Pancreas (tissue), 10 donors: ENCODE data around the gene ARHGAP10. TPM values are rescaled to one million over a fixed set of nuclear protein-coding genes. Genes with fewer than 3 reads are reported as not detected.

ENCODE experiments used
- ATAC-seq, 4 donors: fragments of 200-7000 bp; cut with Tn5 transposase; one replicate each; pipeline versions ENCODE4 v1.8.0 to v1.9.1; 2020; ENCODE audit warnings: mild to moderate bottlenecking in 4 of 4, moderate library complexity in 4 of 4
- DNase-seq, 6 donors: peaks; one replicate each; pipeline ENCODE4 v3.0.0-alpha.2; 2020
- FAIRE-seq: peaks from 2 replicates; lab custom pipeline; 2012; peaks lifted over from hg19 to GRCh38; lab: Jason Lieb, UNC
- H3K27ac ChIP-seq, 4 donors: fragments of 200-600 bp; sonication (generic); 1 replicate in 3 of 4; 2 replicates in 1 of 4; pipeline versions ENCODE4 v1.5.0 to v1.8.0; 2020
- H3K27me3 ChIP-seq, 4 donors: fragments of 200-600 bp; one replicate each; pipeline ENCODE4 v1.8.0; 2021
- H3K36me3 ChIP-seq, 3 donors: fragments of 200-600 bp; sonication (generic) in 1 of 3; one replicate each; pipeline versions ENCODE4 v1.5.0 to v1.8.0; 2020 to 2021
- H3K4me1 ChIP-seq, 3 donors: fragments of 200-600 bp; one replicate each; pipeline ENCODE4 v1.8.0; 2021
- H3K4me3 ChIP-seq, 4 donors: fragments of 200-600 bp; sonication (generic) in 2 of 4; one replicate each; pipeline versions ENCODE4 v1.5.0 to v1.8.0; 2020 to 2021
- H3K9me3 ChIP-seq, 4 donors: fragments of 200-600 bp; one replicate each; pipeline ENCODE4 v1.8.0; 2021
- WGBS, 2 donors: extraction: QIAGEN DNeasy Blood & Tissue Kit; methylation state at CpG; one replicate each; pipeline ENCODE4 v1.1.7; 2013; 5-methylcytosine and 5-hydroxymethylcytosine counted together
- intact Hi-C, 3 donors: fragments of 100-400 bp; cut with DNase I; formaldehyde crosslinking; loops; one replicate each; pipeline versions ENCODE4 v1.11.1 to v1.14.2; 2022
- polyA plus RNA-seq, 2 donors: library from polyadenylated mRNA; stranded (reverse); fragments of 200-250 nt; gene quantifications; one replicate each; pipeline ENCODE4 v1.2.3, GENCODE V29; 2013
- total RNA-seq, 6 donors: library from RNA; stranded (reverse); fragmentation: NEBNext Ultra II Directional in 4 of 6; extraction: Animal tissue kit (Norgen Biotek cat#: 25700) in 4 of 6; gene quantifications; one replicate each; pipeline versions ENCODE4 v1.2.1 to v1.2.4, GENCODE V29; 2021 to 2023
- TF ChIP-seq, protein P1 (sequence below), 4 donors: fragments of 200-600 bp; sonication (generic) in 3 of 4; IDR thresholded peaks; one replicate each; pipeline versions ENCODE4 v1.5.0 to v1.8.0; 2021; ENCODE audit warnings: antibody characterized with exemption in 4 of 4
- donor health status: healthy with polysubstance abuse.
- donor health status: DM: no; HTN: no; CAD: no; lungs with moderate emphysema.
- donor health status: DM: no; HTN: no; CAD: no.
- donor health status: control.
- donor health status: control.
- donor health status: Bipolar disorder and iron deficiency.
- donor health status: DM: yes; HTN: yes; CAD: no.
- donor health status: DM: no; HTN: no; CAD: no.
- donor health status: DM: no; HTN: no; CAD: no.
- donor health status: DM: yes; HTN: yes; CAD: no.

The ARHGAP10 gene
- total and polyA plus RNA-seq, 8 donors = 6.3 to 14.8 (median 8.7) TPM

DNA sequence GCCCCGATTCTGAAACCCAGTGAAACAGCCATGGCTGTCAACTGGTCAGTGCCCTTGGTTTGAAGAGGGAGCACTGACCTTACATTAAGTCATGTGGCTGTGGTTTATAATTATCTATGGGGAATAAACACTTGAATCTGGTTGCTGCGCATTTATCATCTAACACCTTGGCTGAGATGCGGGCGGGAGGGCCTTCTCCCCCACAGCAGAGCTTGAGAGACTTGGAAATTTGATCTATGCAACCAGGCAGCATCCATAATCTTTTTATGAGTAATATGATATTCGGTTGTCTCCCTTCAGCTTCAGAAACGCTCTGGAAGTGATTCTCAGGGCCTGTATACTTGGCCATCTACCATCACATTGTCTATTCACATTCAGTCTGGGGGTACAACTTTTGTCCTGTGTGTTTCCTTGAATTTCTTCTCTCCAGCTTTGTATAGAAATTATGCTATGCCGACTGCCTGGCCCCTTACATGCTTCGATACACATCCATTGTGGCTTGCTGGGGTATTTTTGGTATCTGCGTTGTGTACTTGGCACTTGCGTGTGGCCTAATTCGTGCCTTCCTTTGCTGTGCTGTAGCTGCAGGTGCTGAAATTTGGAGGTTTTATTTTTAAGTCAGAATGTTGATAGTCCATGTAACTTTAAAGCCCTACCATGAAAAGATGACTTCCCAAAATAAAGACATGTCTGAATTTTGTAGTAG is 321.6 kb downstream of the ARHGAP10 start:
- no peaks in the 10 kb centered on the region for H3K9me3 ChIP-seq
- no peaks in the 10 kb centered on the region for H3K27me3 ChIP-seq
- DNase-seq (no peak), FAIRE-seq (no peak), ATAC-seq (no peak)
- H3K4me3 ChIP-seq = no peak overlapping the region
- H3K4me1 ChIP-seq = peaks cover 0 to 12% (median 3%) of the 10 kb centered on the region in 3 donors
- H3K27ac ChIP-seq = peak overlapping the region in 1 of 4 donors; percentile 28
- intact Hi-C loops = no loop called here
- H3K36me3 ChIP-seq = no peaks in the 10 kb centered on the region
- 95% methylated on average over 11 of the region's 11 CpGs for WGBS, 2 donors
- TF ChIP-seq, protein P1, sequence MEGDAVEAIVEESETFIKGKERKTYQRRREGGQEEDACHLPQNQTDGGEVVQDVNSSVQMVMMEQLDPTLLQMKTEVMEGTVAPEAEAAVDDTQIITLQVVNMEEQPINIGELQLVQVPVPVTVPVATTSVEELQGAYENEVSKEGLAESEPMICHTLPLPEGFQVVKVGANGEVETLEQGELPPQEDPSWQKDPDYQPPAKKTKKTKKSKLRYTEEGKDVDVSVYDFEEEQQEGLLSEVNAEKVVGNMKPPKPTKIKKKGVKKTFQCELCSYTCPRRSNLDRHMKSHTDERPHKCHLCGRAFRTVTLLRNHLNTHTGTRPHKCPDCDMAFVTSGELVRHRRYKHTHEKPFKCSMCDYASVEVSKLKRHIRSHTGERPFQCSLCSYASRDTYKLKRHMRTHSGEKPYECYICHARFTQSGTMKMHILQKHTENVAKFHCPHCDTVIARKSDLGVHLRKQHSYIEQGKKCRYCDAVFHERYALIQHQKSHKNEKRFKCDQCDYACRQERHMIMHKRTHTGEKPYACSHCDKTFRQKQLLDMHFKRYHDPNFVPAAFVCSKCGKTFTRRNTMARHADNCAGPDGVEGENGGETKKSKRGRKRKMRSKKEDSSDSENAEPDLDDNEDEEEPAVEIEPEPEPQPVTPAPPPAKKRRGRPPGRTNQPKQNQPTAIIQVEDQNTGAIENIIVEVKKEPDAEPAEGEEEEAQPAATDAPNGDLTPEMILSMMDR (IDR thresholded peaks at IDR 0.05) = no peak

DNA sequence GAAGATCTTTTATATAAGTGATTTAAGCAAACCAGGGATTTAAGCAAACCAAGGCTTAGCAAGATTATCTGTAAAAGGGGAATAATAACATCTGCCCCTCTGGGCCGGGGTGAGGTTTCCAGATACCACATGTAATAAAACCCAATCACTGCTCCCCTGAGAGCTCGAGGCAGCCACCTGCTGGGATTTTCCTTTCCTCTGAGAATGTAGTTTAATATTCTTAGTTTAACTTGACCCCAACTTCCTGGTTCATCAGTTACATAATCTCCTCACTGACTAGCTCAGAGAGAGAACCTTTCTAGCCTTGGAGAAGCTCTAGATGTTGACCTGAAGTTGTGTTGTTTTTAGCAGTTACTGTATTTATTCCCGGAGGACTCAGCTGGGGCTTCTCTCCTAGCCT is 322.4 kb downstream of the ARHGAP10 start:
- DNase-seq = no peak
- WGBS, 2 donors = 31 to 37% methylated on average over 3 of the region's 3 CpGs

DNA sequence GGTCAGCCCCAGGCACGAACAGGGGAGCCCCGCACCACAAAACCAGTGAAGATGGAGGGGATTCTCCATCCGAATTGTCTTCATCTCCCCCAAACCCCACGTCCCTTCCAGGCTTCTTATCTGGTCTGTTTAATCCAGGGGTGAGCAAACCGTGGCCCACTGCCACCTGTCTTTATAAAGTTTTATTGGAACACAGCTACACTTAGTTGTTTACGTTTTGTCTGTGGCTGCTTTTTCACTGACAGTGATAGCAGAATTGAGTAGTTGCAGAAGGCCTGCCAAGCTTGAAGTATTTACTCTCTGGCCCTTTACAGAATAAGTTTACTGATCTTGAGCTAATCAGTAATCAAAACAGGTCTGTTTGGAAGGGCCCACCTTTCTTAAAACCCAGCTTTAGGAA is 324.0 kb downstream of the ARHGAP10 start:
- Histone ChIP-seq H3K4me1 (peaks cover 0 to 22% (median 9%) of the 10 kb centered on the region in 3 donors), H3K27me3 (no peaks in the 10 kb centered on the region), H3K4me3 (no peak overlapping the region), H3K9me3 (no peaks in the 10 kb centered on the region), H3K36me3 (no peaks in the 10 kb centered on the region), H3K27ac (no peak overlapping the region)
- no peak for FAIRE-seq
- ATAC-seq = no peak
- DNase-seq = no peak
- TF ChIP-seq, protein P1 (IDR thresholded peaks at IDR 0.05) = no peak
- intact Hi-C loops = no loop called here
- WGBS, 2 donors = 74 to 79% methylated on average over 6 of the region's 6 CpGs

More for the DNA sequence above, 322.4 kb downstream of the ARHGAP10 start:
- no peaks in the 10 kb centered on the region for H3K27me3 ChIP-seq
- no peak overlapping the region for H3K4me3 ChIP-seq
- no peaks in the 10 kb centered on the region for H3K9me3 ChIP-seq
- TF ChIP-seq, protein P1 (IDR thresholded peaks at IDR 0.05) = no peak
- intact Hi-C loops = no loop called here
- FAIRE-seq (no peak), ATAC-seq (peak; percentile 76 to 79 (median 78))
- H3K27ac ChIP-seq = peak overlapping the region in 1 of 4 donors; percentile 28
- no peaks in the 10 kb centered on the region for H3K36me3 ChIP-seq
- H3K4me1 ChIP-seq = peaks cover 0 to 12% (median 3%) of the 10 kb centered on the region in 3 donors

DNA sequence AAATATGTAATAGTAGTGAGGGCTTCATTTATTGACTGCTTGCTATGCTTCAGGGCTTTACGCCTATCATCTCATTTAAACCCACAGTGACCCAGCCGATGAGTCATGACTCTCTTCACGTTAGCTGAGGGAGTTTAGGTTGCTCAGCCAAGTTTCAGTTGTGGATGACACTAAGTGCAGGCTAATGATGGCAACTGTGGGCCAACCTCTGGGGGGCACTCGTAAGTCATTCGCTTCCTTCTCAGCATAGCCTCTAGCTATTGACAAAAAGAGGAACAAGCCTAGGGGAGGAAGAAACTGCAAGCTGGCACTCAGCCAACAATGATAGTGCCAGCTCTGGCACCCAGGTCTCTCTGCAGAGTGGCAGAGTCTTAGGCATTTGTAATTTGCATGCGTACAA is 325.0 kb downstream of the ARHGAP10 start:
- FAIRE-seq = no peak

More for the DNA sequence above, 325.0 kb downstream of the ARHGAP10 start:
- Histone ChIP-seq H3K4me1 (peaks cover 0 to 22% (median 9%) of the 10 kb centered on the region in 3 donors), H3K27me3 (no peaks in the 10 kb centered on the region), H3K36me3 (no peaks in the 10 kb centered on the region), H3K9me3 (no peaks in the 10 kb centered on the region), H3K27ac (no peak overlapping the region), H3K4me3 (no peak overlapping the region)
- WGBS, 2 donors = 78 to 86% methylated on average over 6 of the region's 6 CpGs
- intact Hi-C loops = no loop called here
- peak in 2 of 6 donors; percentile 16 to 49 for DNase-seq
- TF ChIP-seq, protein P1 (IDR thresholded peaks at IDR 0.05) = no peak
- peak in 2 of 4 donors; percentile 41 to 45 for ATAC-seq
